Activated CD4-positive, alpha-beta T cell treated with anti-CD3 and anti-CD28 coated beads for 36 hours (primary cell): Measurements from ENCODE around the gene KIFC3. TPM values are rescaled to one million over a fixed set of nuclear protein-coding genes. Genes with fewer than 3 reads are reported as not detected.
"Not testable (repeated sequence)": the region's sequence is repeated elsewhere in the genome, so short reads cannot be mapped to it uniquely, and the experiment has no call there.

Experiments used
- ATAC-seq: fragments of 200-7000 bp; cut with Tn5 transposase; one replicate; pipeline ENCODE4 v1.10.0; 2021; ENCODE audit warnings: mild to moderate bottlenecking, moderate library complexity
- CTCF ChIA-PET: fragments of 350-600 bp; sonication (Branson Sonifier 250); formaldehyde crosslinking; loops from one replicate; lab custom pipeline; 2021; ENCODE audit warnings: antibody characterized with exemption; lab: Charles Lee
- POLR2A ChIA-PET: fragments of 350-600 bp; sonication (Branson Sonifier 250); formaldehyde crosslinking; loops from one replicate; lab custom pipeline; 2021; ENCODE audit warnings: antibody characterized with exemption, inconsistent platforms; lab: Charles Lee
- DNase-seq: peaks from one replicate; pipeline ENCODE4 v3.0.0-alpha.2; 2020
- H3K27ac Mint-ChIP-seq: one replicate; pipeline ENCODE4 v1.8.0; 2021; ENCODE audit warnings: mixed read lengths
- H3K27me3 Mint-ChIP-seq: one replicate; pipeline ENCODE4 v1.8.0; 2021; ENCODE audit warnings: mixed read lengths
- H3K36me3 Mint-ChIP-seq: one replicate; pipeline ENCODE4 v1.8.0; 2021; ENCODE audit warnings: low read depth, mixed read lengths
- H3K4me1 Mint-ChIP-seq: one replicate; pipeline ENCODE4 v1.8.0; 2021; ENCODE audit warnings: mixed read lengths
- H3K4me3 Mint-ChIP-seq: one replicate; pipeline ENCODE4 v1.8.0; 2021; ENCODE audit warnings: mild to moderate bottlenecking, moderate library complexity, mixed read lengths
- H3K9me3 Mint-ChIP-seq: one replicate; pipeline ENCODE4 v1.8.0; 2021; ENCODE audit warnings: low read depth, mixed read lengths
- intact Hi-C, 2 experiments: fragments of 100-400 bp; cut with DNase I in 1 of 2; cut with micrococcal nuclease in 1 of 2; formaldehyde crosslinking; loops; one replicate each; pipeline versions ENCODE4 v1.14.2 to v1.15.1; 2022 to 2024; cut with DNase I, micrococcal nuclease
- total RNA-seq, 2 experiments: library from RNA; stranded (reverse); gene quantifications; one replicate each; pipeline ENCODE4 v1.2.3, GENCODE V29; 2021

Gene KIFC3
- total RNA-seq, 2 experiments from 2014 or later: 0.32 to 0.66 TPM

GRCh38 chr16:57783116-57783515, 19.2 kb downstream of the KIFC3 start:
- intact Hi-C loops: no loop called here
- CTCF ChIA-PET: no interaction called here
- no peaks in the 10 kb centered on the region for H3K4me1 Mint-ChIP-seq
- no peak overlapping the region for H3K4me3 Mint-ChIP-seq
- H3K27me3 Mint-ChIP-seq: no peaks in the 10 kb centered on the region
- H3K36me3 Mint-ChIP-seq: no peaks in the 10 kb centered on the region
- H3K9me3 Mint-ChIP-seq: no peaks in the 10 kb centered on the region
- ATAC-seq (no peak), DNase-seq (no peak)
- POLR2A ChIA-PET: no interaction called here
- H3K27ac Mint-ChIP-seq: no peak overlapping the region

DNA sequence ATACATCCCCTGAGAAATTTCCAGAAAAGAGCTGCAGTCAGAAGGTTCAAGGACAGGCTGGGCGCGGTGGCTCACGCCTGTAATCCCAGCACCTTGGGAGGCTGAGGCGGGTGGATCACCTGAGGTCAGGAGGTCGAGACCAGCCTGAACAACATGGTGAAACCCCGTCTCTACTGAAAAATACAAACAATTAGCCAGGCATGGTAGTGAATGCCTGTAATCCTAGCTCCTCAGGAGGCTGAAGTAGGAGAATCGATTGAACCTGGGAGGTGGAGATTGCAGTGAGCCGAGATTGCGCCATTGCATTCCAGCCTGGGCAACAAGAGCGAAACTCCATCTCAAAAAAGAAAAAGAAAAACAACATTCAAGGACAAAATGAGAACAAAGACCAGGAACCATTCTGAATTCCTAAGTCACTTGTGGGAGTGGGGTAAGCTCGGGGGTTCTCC, 19.7 kb downstream of the KIFC3 start:
- H3K9me3 Mint-ChIP-seq, H3K36me3 Mint-ChIP-seq, DNase-seq, POLR2A ChIA-PET, ATAC-seq, H3K27ac Mint-ChIP-seq, H3K4me1 Mint-ChIP-seq, H3K4me3 Mint-ChIP-seq, H3K27me3 Mint-ChIP-seq, intact Hi-C loops, CTCF ChIA-PET: not testable (repeated sequence)

- CTCF ChIA-PET: no interaction called here
- no peak overlapping the region for H3K4me3 Mint-ChIP-seq
- POLR2A ChIA-PET: no interaction called here
- H3K4me1 Mint-ChIP-seq: no peaks in the 10 kb centered on the region
- H3K9me3 Mint-ChIP-seq: no peaks in the 10 kb centered on the region
- H3K27ac Mint-ChIP-seq: no peak overlapping the region
- H3K36me3 Mint-ChIP-seq: no peaks in the 10 kb centered on the region
- intact Hi-C loops: no loop called here
- H3K27me3 Mint-ChIP-seq: no peaks in the 10 kb centered on the region
- DNase-seq (no peak), ATAC-seq (no peak)
These were observed 20.3 kb downstream of the KIFC3 start for GRCh38 chr16:57781741-57782606.

DNA sequence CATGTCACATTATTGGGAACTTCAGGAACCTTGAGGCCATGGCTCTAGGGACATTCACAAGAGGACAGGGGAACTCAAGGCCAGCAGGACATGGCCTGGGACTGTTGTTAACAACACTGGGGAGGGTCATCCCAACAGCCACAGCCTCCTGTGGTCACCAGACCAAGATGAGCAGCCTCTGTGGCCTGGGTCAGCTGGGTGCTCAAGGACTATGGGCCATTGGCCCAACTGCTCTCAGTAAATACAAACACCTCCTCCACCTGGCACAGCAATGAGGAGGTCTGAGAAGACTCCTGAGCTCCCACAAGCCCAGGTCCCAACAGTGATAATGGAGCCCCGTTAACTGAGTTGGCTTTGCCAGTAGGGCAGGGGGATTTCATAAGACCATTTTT, 20.9 kb downstream of the KIFC3 start:
- Mint-ChIP-seq H3K36me3 (no peaks in the 10 kb centered on the region), H3K27ac (no peak overlapping the region), H3K4me3 (no peak overlapping the region), H3K9me3 (no peaks in the 10 kb centered on the region), H3K27me3 (no peaks in the 10 kb centered on the region), H3K4me1 (no peaks in the 10 kb centered on the region)
- intact Hi-C loops: no loop called here
- DNase-seq: no peak
- ATAC-seq: no peak
- CTCF ChIA-PET: no interaction called here
- POLR2A ChIA-PET: no interaction called here

DNA sequence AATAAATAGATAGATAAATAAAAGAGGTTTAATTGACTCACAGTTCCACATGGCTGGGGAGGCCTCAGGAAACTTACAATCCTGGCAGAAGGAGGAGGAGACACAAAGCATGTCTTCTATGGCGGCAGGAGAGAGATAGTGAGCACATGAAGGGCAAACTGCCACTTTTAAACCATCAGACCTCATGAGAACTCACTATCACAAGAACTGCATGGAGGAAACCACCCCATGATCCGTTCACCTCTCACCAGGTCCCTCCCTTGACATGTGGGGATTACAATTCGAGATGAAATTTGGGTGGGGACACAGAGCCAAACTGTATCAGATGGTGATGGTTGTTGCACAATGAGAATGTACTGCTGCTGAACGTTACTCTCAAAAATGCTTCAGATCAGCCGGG, 22.5 kb downstream of the KIFC3 start:
- intact Hi-C loops, CTCF ChIA-PET, ATAC-seq, H3K27me3 Mint-ChIP-seq, H3K36me3 Mint-ChIP-seq, H3K9me3 Mint-ChIP-seq, H3K4me1 Mint-ChIP-seq, H3K4me3 Mint-ChIP-seq, DNase-seq, H3K27ac Mint-ChIP-seq, POLR2A ChIA-PET: not testable (repeated sequence)

GRCh38 chr16:57778658-57779057, 23.6 kb downstream of the KIFC3 start:
- H3K4me1 Mint-ChIP-seq: no peaks in the 10 kb centered on the region
- no peak overlapping the region for H3K27ac Mint-ChIP-seq
- intact Hi-C loops: no loop called here
- ChIA-PET POLR2A (no interaction called here), CTCF (interaction anchor here (0.6 kb wide), 1 partner anchor 32 kb away, joined by 3 read pairs; no protein-coding TSS in a partner anchor)
- no peaks in the 10 kb centered on the region for H3K9me3 Mint-ChIP-seq
- H3K27me3 Mint-ChIP-seq: no peaks in the 10 kb centered on the region
- H3K4me3 Mint-ChIP-seq: no peak overlapping the region
- no peak for ATAC-seq
- no peak for DNase-seq
- H3K36me3 Mint-ChIP-seq: no peaks in the 10 kb centered on the region

GRCh38 chr16:57775661-57776469, 26.4 kb downstream of the KIFC3 start:
- ChIA-PET POLR2A (no interaction called here), CTCF (interaction anchor here (0.6 to 0.7 kb wide), 3 partner anchors 51 to 579 kb away, joined by 3 to 4 read pairs (median 3); no protein-coding TSS in a partner anchor)
- Mint-ChIP-seq H3K9me3 (no peaks in the 10 kb centered on the region), H3K36me3 (no peaks in the 10 kb centered on the region), H3K4me3 (no peak overlapping the region), H3K27ac (no peak overlapping the region), H3K27me3 (no peaks in the 10 kb centered on the region), H3K4me1 (no peaks in the 10 kb centered on the region)
- intact Hi-C loops: no loop called here
- DNase-seq (no peak), ATAC-seq (no peak)

DNA sequence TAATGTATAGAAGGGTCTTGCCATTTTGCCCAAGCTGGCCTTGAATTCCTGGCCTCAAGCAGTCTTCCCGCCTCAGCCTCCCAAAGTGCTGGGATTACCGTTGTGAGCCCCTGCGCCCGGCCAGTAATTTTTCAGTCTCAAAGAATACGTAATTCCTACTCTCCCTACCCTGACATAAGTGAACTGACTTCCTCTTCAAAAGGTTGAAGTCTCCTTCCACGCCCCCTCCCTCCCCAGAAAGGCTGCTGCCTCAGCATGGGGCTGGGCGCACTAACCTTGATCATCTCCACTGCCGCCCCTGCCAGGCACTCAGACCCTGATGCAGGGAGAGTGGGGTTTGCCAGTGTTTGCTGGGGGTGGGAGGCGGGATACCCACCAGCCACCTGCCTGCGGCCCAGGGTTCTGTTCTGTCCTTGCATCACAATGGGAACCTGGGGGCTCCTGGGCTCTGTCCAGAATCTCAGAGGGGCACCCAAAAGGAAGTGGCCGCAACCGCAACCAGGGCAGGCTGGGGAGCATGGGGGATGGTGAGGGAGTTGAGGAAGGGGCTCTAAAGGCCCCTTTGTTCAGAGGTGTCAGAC, 27.5 kb downstream of the KIFC3 start:
- Mint-ChIP-seq H3K27ac (no peak overlapping the region), H3K4me1 (no peaks in the 10 kb centered on the region), H3K9me3 (no peaks in the 10 kb centered on the region), H3K27me3 (no peaks in the 10 kb centered on the region), H3K4me3 (no peak overlapping the region), H3K36me3 (no peaks in the 10 kb centered on the region)
- intact Hi-C loops: no loop called here
- POLR2A ChIA-PET: no interaction called here
- DNase-seq: no peak
- no peak for ATAC-seq
- CTCF ChIA-PET: interaction anchor here (0.5 kb wide), 1 partner anchor 356 kb away, joined by 3 read pairs; no protein-coding TSS in a partner anchor

GRCh38 chr16:57773655-57774295, 28.5 kb downstream of the KIFC3 start:
- Mint-ChIP-seq H3K27me3 (no peaks in the 10 kb centered on the region), H3K9me3 (no peaks in the 10 kb centered on the region), H3K27ac (no peak overlapping the region), H3K4me3 (no peak overlapping the region), H3K4me1 (no peaks in the 10 kb centered on the region), H3K36me3 (no peaks in the 10 kb centered on the region)
- CTCF ChIA-PET: no interaction called here
- POLR2A ChIA-PET: interaction anchor here (0.7 kb wide), 1 partner anchor 37 kb away, joined by 3 read pairs; no protein-coding TSS in a partner anchor
- ATAC-seq (no peak), DNase-seq (no peak)
- intact Hi-C loops: no loop called here

DNA sequence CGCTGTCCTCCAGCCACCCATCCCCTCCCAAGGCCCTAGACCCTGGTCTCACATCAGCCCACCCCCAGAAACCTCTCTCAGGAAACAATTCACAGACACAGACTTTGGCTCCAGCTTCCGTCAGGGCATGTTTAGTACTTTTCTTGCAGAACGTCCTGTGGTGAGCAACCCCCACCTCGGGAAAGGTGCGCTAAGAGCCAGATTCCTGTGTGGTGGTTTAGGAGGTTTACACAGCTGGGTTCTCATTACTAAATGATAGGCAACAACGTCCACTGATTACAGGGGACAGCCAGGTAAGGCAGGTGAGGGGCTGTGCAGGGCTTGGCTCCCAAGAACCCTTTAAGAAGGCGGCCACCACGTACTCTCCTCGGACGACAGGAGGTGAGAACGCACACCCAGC, 29.3 kb downstream of the KIFC3 start:
- no peak overlapping the region for H3K27ac Mint-ChIP-seq
- no peak for DNase-seq
- no peaks in the 10 kb centered on the region for H3K36me3 Mint-ChIP-seq
- H3K4me1 Mint-ChIP-seq: no peaks in the 10 kb centered on the region
- ATAC-seq: no peak
- no peak overlapping the region for H3K4me3 Mint-ChIP-seq
- no peaks in the 10 kb centered on the region for H3K27me3 Mint-ChIP-seq
- intact Hi-C loops: no loop called here
- no peaks in the 10 kb centered on the region for H3K9me3 Mint-ChIP-seq
- CTCF ChIA-PET: no interaction called here
- POLR2A ChIA-PET: no interaction called here

GRCh38 chr16:57771141-57771785, 31.0 kb downstream of the KIFC3 start:
- Mint-ChIP-seq H3K27me3 (no peaks in the 10 kb centered on the region), H3K4me3 (no peak overlapping the region), H3K4me1 (no peaks in the 10 kb centered on the region), H3K36me3 (no peaks in the 10 kb centered on the region), H3K9me3 (no peaks in the 10 kb centered on the region), H3K27ac (no peak overlapping the region)
- ChIA-PET CTCF (no interaction called here), POLR2A (no interaction called here)
- ATAC-seq (no peak), DNase-seq (no peak)
- intact Hi-C loops: no loop called here
